HL-60 (cell line): Measurements from ENCODE around the gene HNRNPR.

ENCODE experiments used
- DNase-seq, 2 experiments: peaks; one replicate each; pipeline ENCODE4 v3.0.0-alpha.2; 2010 to 2020; ENCODE audit warnings: low read depth in 1 of 2, low spot score in 1 of 2
- H3K27ac ChIP-seq: fragments of 250-450 bp; sonication (Bioruptor Pico); replicated peaks from 2 replicates; pipeline ENCODE4 v1.5.1; 2020; ENCODE audit warnings: mild to moderate bottlenecking, moderate library complexity
- H3K27me3 ChIP-seq: fragments of 250-450 bp; sonication (Bioruptor Pico); 2 replicates; pipeline ENCODE4 v1.5.1; 2021; ENCODE audit warnings: mild to moderate bottlenecking, moderate library complexity; ENCODE audit not compliant: insufficient read depth, poor library complexity, severe bottlenecking
- H3K4me3 ChIP-seq: replicated peaks from 2 replicates; pipeline ENCODE4 v1.5.1; 2011; ENCODE audit warnings: mild to moderate bottlenecking, control low read depth, low read length; ENCODE audit not compliant: insufficient read depth
- GABPA ChIP-seq: IDR thresholded peaks from 2 replicates; pipeline ENCODE4 v1.6.1; 2012; ENCODE audit warnings: low read depth
- POLR2AphosphoS5 ChIP-seq: IDR thresholded peaks from 2 replicates; pipeline ENCODE4 v1.6.1; 2012; ENCODE audit warnings: low read depth
- SPI1 ChIP-seq: IDR thresholded peaks from 2 replicates; pipeline ENCODE4 v1.6.1; 2012; ENCODE audit warnings: low read depth, mild to moderate bottlenecking, borderline replicate concordance
- TF ChIP-seq, protein P1 (sequence below): IDR thresholded peaks from one replicate; pipeline ENCODE4 v1.5.1; 2011; ENCODE audit warnings: low read length, control low read depth, inconsistent platforms; ENCODE audit not compliant: insufficient read depth
- TF ChIP-seq, protein P2 (sequence below): IDR thresholded peaks from 2 replicates; pipeline ENCODE4 v1.6.1; 2012; ENCODE audit warnings: low read depth; ENCODE audit not compliant: insufficient replicate concordance

HNRNPR gene

DNA sequence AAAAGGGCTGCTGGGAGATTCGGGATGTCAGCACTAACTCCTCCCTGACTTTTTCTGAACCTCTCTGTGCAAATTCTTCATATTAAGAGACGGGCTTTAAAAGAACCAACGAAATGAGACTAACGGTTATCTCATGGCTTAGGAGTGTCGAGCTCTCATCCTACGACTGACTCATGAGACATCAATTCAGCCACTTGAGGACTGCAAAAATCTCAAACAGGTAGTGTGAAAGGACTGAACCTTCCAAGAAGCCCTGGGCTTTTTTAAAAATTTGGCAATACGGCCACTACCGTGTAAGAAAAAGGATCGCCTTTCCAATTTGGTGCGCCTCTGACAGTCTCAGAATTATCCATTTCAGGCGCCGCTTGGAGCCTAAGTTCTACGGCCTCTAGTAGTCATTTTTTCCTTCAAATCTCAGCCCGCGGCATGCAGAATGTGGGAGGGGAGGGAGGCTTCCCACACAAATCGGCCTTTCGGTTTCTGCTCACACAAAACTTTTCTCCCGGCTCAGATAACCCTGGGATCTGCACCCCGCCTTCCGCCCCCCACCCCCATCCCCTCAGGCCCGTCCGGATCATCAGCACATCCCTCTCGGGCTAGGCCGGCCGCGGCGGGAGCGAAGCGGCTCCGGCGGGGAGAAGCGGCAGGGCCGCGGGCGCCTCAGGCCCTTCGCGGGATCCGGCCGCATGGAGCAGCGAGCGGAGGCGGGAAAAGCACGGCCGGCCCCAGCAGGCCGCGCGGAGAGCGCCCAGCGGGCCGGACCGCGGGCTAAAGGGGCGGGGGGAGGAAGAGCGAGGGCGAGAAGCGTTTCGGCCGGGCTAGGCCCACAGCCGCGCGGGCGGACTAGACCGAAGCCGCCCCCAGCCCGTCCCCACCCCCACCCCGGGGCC, 618 bp downstream of the HNRNPR start:
- TF ChIP-seq POLR2AphosphoS5 (no peak; the same call in 1 of the 2 replicates), SPI1 (no peak), GABPA (no peak)
- TF ChIP-seq, protein P1, sequence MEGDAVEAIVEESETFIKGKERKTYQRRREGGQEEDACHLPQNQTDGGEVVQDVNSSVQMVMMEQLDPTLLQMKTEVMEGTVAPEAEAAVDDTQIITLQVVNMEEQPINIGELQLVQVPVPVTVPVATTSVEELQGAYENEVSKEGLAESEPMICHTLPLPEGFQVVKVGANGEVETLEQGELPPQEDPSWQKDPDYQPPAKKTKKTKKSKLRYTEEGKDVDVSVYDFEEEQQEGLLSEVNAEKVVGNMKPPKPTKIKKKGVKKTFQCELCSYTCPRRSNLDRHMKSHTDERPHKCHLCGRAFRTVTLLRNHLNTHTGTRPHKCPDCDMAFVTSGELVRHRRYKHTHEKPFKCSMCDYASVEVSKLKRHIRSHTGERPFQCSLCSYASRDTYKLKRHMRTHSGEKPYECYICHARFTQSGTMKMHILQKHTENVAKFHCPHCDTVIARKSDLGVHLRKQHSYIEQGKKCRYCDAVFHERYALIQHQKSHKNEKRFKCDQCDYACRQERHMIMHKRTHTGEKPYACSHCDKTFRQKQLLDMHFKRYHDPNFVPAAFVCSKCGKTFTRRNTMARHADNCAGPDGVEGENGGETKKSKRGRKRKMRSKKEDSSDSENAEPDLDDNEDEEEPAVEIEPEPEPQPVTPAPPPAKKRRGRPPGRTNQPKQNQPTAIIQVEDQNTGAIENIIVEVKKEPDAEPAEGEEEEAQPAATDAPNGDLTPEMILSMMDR, result no peak
- TF ChIP-seq, protein P2, sequence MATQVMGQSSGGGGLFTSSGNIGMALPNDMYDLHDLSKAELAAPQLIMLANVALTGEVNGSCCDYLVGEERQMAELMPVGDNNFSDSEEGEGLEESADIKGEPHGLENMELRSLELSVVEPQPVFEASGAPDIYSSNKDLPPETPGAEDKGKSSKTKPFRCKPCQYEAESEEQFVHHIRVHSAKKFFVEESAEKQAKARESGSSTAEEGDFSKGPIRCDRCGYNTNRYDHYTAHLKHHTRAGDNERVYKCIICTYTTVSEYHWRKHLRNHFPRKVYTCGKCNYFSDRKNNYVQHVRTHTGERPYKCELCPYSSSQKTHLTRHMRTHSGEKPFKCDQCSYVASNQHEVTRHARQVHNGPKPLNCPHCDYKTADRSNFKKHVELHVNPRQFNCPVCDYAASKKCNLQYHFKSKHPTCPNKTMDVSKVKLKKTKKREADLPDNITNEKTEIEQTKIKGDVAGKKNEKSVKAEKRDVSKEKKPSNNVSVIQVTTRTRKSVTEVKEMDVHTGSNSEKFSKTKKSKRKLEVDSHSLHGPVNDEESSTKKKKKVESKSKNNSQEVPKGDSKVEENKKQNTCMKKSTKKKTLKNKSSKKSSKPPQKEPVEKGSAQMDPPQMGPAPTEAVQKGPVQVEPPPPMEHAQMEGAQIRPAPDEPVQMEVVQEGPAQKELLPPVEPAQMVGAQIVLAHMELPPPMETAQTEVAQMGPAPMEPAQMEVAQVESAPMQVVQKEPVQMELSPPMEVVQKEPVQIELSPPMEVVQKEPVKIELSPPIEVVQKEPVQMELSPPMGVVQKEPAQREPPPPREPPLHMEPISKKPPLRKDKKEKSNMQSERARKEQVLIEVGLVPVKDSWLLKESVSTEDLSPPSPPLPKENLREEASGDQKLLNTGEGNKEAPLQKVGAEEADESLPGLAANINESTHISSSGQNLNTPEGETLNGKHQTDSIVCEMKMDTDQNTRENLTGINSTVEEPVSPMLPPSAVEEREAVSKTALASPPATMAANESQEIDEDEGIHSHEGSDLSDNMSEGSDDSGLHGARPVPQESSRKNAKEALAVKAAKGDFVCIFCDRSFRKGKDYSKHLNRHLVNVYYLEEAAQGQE, result no peak
- peak in 1 of 2 experiments; percentile 51 for DNase-seq
- Histone ChIP-seq H3K4me3 (peak overlapping the region; percentile 68), H3K27me3 (no peaks in the 10 kb centered on the region), H3K27ac (peak overlapping the region; percentile 95)

DNA sequence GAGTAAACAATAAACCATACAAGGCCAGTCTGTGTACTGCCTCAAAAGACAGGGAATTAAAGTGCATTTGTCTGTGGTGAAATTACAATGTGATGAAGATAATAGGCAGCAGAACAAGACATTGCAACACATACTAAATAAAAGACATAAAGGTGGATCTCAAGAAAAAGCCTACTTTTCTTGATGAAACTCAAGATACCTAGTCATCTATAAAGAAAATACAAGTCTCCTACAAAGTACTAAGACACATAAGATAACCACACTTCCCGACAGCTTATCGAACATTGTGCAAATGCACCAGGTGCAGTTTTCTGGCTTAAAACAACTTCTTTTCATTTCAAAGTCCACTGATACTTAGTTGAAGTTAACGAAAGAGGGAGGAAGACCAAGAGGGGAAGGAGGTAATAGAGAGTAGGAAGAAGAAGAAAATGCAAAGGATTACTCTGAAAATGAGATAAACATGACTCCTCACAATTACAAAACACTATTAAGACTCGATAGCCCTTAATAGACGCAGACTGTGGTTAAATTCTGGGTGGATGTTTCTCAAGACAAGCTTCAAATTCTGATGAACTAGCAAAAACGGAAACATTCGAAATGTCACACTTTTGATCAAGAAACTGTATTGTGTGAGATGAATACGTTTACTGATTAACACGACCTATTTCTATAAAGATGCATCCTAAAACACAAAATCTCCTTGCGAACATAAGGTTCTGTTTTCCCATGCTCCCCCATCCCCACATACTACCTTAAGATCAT, 2.0 kb downstream of the HNRNPR start:
- Histone ChIP-seq H3K27me3 (no peaks in the 10 kb centered on the region), H3K4me3 (peak overlapping the region; percentile 68), H3K27ac (peak overlapping the region; percentile 95)
- no peak for DNase-seq
- no peak for TF ChIP-seq SPI1
- no peak for TF ChIP-seq POLR2AphosphoS5
- TF ChIP-seq GABPA, result no peak
- TF ChIP-seq, protein P2, result no peak
- TF ChIP-seq, protein P1, result no peak

DNA sequence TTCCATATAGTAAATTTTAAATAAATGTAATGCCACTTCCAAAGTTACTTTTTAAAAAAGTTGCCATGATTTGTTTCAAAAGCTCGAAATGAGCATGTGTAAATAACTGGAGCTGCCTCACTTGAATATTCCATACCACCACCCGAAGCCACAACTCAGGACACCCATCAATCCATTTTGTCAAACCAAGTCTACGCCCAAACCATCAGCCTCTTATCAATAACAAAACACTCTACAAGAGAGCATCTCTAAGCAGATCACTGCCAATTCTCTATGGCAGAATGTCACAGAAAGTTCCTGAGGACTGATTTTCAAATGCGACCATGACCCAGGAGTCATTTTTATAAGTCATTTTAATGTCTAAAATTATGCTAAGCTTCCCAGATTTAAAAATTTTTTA, 4.5 kb downstream of the HNRNPR start:
- DNase-seq, result no peak
- TF ChIP-seq GABPA (no peak), SPI1 (no peak), POLR2AphosphoS5 (no peak)
- TF ChIP-seq, protein P2, result no peak
- TF ChIP-seq, protein P1, result no peak
- H3K4me3 ChIP-seq, result no peak overlapping the region
- no peaks in the 10 kb centered on the region for H3K27me3 ChIP-seq
- H3K27ac ChIP-seq, result no peak overlapping the region
